GM18498 (cell line): ENCODE results near the gene GPR183.
A peak's percentile ranks its signal among the peaks of the same experiment; 100 is the strongest.

Source experiments
- ATAC-seq: cut with Tn5 transposase; IDR thresholded peaks from one replicate; pipeline ENCODE4 v1.9.1; 2021; ENCODE audit warnings: mild to moderate bottlenecking, moderate library complexity; ENCODE audit not compliant: unreplicated experiment

GPR183 gene

GRCh38 chr13:99307247-99307646, at the start of gene GPR183:
Gene GPR183, minus strand, starts transcription at chr13:99307399. Its CDS starts 11,254 bp downstream, at chr13:99296145.
- ATAC-seq, result peak; percentile 71

- peak; percentile 59 for ATAC-seq
Measured at GRCh38 chr13:99356262-99357091, 49.3 kb upstream of the GPR183 start.

DNA sequence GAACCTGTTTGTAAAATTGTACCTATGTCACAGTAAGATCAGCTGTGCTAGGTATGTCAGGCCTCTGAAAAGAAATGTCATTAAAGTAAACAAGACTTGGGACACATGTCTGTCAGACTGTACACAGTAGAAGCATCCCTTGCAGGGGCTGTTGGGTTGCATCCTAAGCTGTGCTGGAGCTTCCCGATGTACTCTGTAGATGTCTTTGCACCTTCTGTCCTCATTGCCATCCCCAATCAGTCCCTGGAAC, 48.7 kb upstream of the GPR183 start:
- ATAC-seq, result no peak

GRCh38 chr13:99355267-99356011, 48.2 kb upstream of the GPR183 start:
- no peak for ATAC-seq

DNA sequence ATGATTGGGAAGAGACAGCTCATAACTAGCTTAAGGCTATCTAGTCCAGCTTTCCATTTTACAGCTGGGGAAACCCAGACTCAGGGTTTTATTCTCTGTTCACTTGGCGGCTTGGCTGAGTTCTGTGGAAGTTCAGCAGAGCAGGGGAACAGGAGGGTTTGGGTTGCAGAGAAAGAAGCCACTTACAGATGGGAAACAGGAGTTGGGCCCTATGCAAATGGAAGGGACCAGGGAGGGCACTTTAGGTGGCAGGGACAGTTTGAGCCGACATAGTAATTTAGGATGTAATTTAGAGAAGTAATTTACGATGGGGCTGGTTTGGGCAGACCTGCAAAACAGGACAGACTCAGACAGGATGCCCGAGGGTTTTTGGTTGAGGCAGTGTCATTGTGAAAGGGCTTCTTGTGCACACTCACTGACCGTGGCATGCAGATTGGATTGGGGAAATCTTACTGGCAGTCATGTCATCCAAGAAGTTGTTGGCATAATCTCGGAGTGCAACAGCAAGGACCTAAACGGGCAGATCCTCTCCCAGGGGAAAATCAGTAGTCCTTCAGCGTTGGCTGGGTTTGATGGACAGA, 47.3 kb upstream of the GPR183 start:
- no peak for ATAC-seq

- no peak for ATAC-seq
Measured at GRCh38 chr13:99353836-99354235, 46.6 kb upstream of the GPR183 start.

DNA sequence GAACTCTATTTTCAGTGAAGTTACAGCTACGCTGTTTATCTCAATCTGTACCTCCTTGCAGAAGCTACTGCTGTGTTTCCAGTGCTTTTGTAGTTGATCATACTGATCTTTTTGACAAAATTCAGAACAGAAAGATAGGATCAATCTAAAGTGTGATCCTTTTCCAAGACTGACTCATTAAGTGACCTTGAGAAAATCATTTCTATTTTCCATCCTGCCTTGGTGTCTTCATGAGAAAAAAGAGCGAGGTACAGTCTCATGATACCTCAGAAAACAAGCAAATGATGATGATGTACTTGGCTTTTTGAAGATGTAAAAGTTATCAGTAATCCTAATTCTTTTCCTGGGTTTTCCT, 46.0 kb upstream of the GPR183 start:
- ATAC-seq, result no peak

DNA sequence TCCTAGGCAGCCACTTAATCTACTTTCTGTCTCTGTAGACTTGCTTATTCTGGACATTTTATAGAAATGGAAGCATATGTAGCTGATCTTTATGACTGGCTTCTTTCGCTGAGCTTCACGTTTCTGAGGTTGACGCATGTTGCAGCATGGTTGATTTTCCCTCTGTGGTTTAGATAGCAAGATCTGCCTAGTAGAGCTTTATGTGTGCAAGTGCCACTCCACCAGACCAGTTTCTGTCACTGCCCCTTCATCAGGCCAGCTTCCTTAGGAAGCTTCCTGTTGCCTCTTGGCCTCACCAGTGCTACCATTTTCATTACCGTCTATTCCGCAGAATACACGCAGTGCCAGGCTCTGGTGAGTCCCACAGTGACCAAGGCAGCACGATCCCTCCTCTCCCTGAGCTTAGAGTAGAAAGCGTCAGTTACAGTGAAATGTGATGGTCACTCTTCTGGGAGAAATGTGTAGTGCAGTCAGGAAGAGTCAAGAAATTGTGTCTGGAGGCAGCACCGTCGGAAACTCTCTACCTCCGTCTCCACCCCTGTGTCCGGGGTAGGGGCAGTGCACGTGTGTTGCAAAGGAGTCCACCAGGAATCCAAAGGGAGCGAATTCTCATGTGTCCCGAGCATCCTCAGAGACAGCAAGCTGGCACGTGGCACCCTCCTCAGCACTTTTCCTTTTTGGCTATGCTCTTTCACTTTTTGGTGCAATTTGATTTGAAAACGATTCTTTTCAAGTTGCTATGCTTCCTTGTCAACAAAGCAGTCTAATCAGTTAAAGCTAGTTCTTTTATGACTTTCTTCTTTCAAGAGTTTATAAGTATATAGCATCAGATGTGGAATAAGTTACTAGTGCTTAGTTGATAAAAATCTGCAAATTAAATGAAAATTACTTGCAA, 45.4 kb upstream of the GPR183 start:
- no peak for ATAC-seq

GRCh38 chr13:99351772-99352171, 44.6 kb upstream of the GPR183 start:
- ATAC-seq, result peak; percentile 45

DNA sequence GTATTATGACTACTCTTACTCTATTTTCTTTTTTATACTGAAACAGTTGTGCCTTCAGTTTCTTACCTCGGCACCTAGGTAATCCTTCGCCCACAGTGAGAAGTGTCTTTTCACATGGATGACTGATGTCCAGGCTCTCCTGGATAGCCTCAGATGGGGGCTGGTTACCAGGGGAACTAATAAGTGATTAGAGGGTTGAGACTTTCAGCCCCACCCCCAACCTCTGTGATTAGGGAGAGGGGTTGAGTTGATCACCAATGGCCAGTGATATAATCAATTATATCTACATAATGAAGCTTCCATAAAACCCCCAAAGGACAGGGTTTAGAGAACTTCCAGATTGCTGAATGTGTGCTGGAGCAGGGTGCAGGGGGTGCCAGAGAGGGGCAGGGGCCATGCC, 43.0 kb upstream of the GPR183 start:
- ATAC-seq, result no peak

- ATAC-seq, result peak; percentile 35
Measured at GRCh38 chr13:99347911-99348451, 40.8 kb upstream of the GPR183 start.

GRCh38 chr13:99347335-99347878, 40.2 kb upstream of the GPR183 start:
- no peak for ATAC-seq

- ATAC-seq, result no peak
Measured at GRCh38 chr13:99346335-99347042, 39.3 kb upstream of the GPR183 start.

DNA sequence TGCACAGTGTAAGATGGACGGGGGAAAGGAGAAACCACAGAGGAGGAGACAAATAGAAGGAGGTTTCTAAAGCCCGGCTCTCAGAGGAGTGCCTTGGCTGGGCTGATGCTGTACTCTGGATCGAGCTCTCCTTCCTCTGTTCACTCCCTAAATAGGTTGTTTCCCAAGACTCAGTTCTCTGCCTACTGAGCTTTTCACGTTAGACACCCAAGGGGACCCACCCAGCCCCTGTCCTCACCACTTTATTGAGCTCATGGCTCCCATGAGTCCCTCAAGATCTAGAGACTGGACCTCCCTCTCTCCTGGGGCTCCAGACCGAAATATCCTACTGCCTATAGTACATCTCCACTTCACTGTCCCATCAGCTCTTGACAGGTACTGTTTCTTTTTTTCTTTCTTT, 38.1 kb upstream of the GPR183 start:
- ATAC-seq, result no peak

- ATAC-seq, result no peak
Measured at GRCh38 chr13:99344610-99345208, 37.5 kb upstream of the GPR183 start.

GRCh38 chr13:99342723-99343315, 35.6 kb upstream of the GPR183 start:
- no peak for ATAC-seq

DNA sequence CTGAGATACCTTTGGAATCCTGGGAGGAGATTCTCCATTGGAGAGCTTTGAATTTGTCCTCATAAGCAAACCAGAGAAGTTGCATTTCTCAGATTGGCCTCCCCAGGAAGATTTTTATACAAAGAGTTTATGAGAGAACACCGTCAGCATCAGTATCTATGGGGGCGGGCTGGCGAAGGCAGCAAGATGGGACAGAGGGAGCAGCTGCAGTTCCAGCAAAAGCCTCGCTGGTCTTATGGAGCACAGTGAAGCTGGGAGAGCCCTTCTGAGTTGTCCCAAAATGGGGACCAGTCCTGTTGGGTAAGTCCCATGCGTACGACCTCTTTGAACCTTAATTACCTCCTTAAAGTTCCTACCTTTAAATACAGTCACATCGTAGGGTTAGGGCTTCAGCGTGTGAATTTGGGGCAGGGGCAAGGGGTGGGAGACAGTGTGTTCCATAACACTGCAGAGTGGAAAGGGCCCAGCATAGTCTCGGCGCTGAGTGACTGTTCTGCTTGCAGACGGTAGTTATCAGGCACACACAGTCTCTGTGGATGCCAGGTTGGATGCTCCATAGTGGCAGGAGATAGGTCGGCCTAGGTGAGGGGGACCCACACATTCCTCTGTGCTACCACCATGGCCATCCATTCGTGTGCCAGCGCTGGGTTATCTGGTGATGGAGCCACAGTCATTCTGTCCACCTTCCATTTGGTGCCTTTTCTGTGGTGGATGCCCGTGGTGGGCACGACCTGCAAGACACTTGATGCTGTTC, 34.9 kb upstream of the GPR183 start:
- ATAC-seq, result no peak

GRCh38 chr13:99340638-99341037, 33.4 kb upstream of the GPR183 start:
- ATAC-seq, result no peak
